ENCODE data around the gene KRT3. TPM values are rescaled to one million over a fixed set of nuclear protein-coding genes. Genes with fewer than 3 reads are reported as not detected.

The KRT3 gene
- total RNA-seq, 2 donors from 2014 or later: not detected

DNA sequence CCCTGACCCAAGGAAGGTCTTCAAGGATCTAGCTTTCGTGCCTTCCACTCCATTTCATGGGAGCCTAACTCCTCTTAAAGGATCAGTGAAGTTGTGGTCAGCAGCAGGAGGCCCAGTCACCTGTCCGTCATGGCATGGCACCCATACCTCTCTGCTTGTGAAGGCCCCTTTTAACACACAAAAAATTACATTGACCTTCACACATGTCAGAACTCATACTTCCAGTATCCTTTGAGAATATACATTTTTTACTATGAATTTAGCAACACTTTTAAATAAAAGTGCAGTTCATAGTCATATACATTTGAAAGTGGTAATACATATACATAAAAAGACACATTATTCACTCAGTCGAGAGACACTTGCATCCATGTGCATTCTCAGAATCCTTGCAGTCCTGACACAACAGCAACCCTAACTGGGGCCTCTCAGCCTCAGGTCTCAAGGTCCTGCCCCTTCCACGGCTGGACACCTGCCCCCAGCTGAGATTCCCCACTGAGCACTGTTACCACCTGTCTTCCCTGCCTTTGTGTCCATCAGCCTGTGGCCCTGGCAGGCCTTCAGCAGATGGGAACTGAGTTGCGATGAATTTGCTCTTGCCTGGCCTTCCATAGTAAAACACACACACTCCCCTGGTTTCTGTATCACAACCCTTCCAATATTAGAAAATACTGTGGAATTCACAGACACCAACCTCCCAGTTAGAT is 3.7 kb upstream of the KRT3 start:
- TF ChIP-seq POLR2A (IDR thresholded peaks at IDR 0.05): no peak
- no peak for TF ChIP-seq POLR2AphosphoS5 (IDR thresholded peaks at IDR 0.05)
- no peak for TF ChIP-seq CTCF (IDR thresholded peaks at IDR 0.05)
- H3K36me3 ChIP-seq: no peaks in the 10 kb centered on the region
- no peak for DNase-seq (ENCODE audit: low spot score)
- no peak overlapping the region for H3K4me3 ChIP-seq
- no peak overlapping the region for H3K27ac ChIP-seq
- H3K9me3 ChIP-seq: no peaks in the 10 kb centered on the region
- WGBS: 93% methylated on average over 5 of the region's 5 CpGs
- H3K27me3 ChIP-seq (replicated peaks; ENCODE audit: insufficient read depth): no peaks in the 10 kb centered on the region
- H3K4me1 ChIP-seq (replicated peaks): no peaks in the 10 kb centered on the region
- intact Hi-C loops (cut with DNase I): no loop called here

DNA sequence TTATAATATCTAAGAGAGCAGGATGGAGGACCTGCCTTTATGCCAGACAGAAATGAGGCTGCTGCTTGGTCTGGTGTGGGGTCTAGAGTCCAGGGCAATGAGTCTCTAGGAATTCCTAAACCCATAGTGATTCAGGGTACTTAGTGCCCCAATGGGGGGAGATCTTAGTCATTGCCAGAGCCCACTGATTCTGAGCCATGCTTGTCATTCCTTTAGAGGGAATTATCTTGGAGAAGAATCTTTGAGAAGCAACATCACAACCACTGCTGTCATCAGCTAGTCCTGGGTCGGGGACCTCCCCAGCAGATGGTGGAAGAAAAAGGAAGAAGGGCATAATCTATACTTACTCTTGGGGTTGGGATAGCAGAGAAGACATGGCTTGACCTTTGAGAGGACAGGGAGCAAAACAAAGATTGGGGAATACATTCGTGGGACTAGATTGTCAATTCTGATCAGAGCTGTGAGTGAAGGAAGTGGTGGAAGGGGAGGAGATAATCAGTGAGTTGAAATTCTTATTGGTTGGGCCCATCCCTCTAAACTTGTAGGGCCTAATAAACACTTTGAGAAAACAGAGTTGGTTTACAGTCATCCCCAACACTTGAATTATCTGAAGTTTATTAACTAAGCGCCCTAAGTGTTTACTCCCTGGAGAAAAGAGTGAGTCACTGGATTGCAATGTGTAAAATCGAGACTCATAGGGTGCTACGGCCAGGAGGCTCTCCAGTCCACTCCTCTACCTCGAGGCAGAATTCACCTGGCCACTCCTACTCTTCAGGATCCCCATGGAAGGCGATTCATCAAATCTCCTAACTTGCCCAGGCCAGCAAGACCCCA is 3.0 kb upstream of the KRT3 start:
- Histone ChIP-seq H3K36me3 (no peaks in the 10 kb centered on the region), H3K4me1 (replicated peaks) (no peaks in the 10 kb centered on the region), H3K27me3 (replicated peaks; ENCODE audit: insufficient read depth) (peaks cover 2% of the 10 kb centered on the region), H3K4me3 (no peak overlapping the region), H3K27ac (no peak overlapping the region), H3K9me3 (no peaks in the 10 kb centered on the region)
- no peak for TF ChIP-seq POLR2A (IDR thresholded peaks at IDR 0.05)
- no peak for TF ChIP-seq POLR2AphosphoS5 (IDR thresholded peaks at IDR 0.05)
- no peak for TF ChIP-seq CTCF (IDR thresholded peaks at IDR 0.05)
- no peak for DNase-seq (ENCODE audit: low spot score)
- WGBS: 54% methylated on average over 7 of the region's 7 CpGs
- intact Hi-C loops (cut with DNase I): no loop called here

GRCh38 chr12:52798003-52798670 is 2.2 kb upstream of the KRT3 start:
- TF ChIP-seq POLR2AphosphoS5 (IDR thresholded peaks at IDR 0.05): no peak
- no peak for TF ChIP-seq CTCF (IDR thresholded peaks at IDR 0.05)
- no peak for TF ChIP-seq POLR2A (IDR thresholded peaks at IDR 0.05)
- no peak for DNase-seq (ENCODE audit: low spot score)
- no peaks in the 10 kb centered on the region for H3K36me3 ChIP-seq
- peaks cover 2% of the 10 kb centered on the region for H3K27me3 ChIP-seq (replicated peaks; ENCODE audit: insufficient read depth)
- no peaks in the 10 kb centered on the region for H3K4me1 ChIP-seq (replicated peaks)
- H3K9me3 ChIP-seq: no peaks in the 10 kb centered on the region
- no peak overlapping the region for H3K4me3 ChIP-seq
- WGBS: 94% methylated on average over 4 of the region's 4 CpGs
- H3K27ac ChIP-seq: no peak overlapping the region
- intact Hi-C loops (cut with DNase I): no loop called here

- Histone ChIP-seq H3K27ac (no peak overlapping the region), H3K4me3 (no peak overlapping the region), H3K36me3 (no peaks in the 10 kb centered on the region), H3K9me3 (no peaks in the 10 kb centered on the region), H3K4me1 (replicated peaks) (no peaks in the 10 kb centered on the region), H3K27me3 (replicated peaks; ENCODE audit: insufficient read depth) (peaks cover 2% of the 10 kb centered on the region)
- DNase-seq (ENCODE audit: low spot score): no peak
- TF ChIP-seq POLR2A (IDR thresholded peaks at IDR 0.05): no peak
- no peak for TF ChIP-seq CTCF (IDR thresholded peaks at IDR 0.05)
- TF ChIP-seq POLR2AphosphoS5 (IDR thresholded peaks at IDR 0.05): no peak
- intact Hi-C loops (cut with DNase I): no loop called here
Observed at GRCh38 chr12:52797529-52797894, 1.6 kb upstream of the KRT3 start.
